Left ventricle myocardium superior (tissue), 1 donor: ENCODE measurements around the gene SF3B4. TPM values are rescaled to one million over a fixed set of nuclear protein-coding genes. Genes with fewer than 3 reads are reported as not detected.

Experiments used
- total RNA-seq: library from RNA; stranded (reverse); fragmentation: NEBNext Ultra II Directional; extraction: Animal tissue kit (Norgen Biotek cat#: 25700); gene quantifications from one replicate; pipeline ENCODE4 v1.2.1, GENCODE V29; 2021
- donor health status: DM: no; HTN: yes; CAD: no; lungs with severe emphysema.

The SF3B4 gene
- total RNA-seq, 1 donor from 2014 or later, result 27.4 TPM

Other genes starting within 250 kb of the SF3B4 start
- gene FCGR1A, start 145.1 kb downstream of the SF3B4 start, total RNA-seq, result 1.1 TPM
- gene BOLA1, start 28.2 kb downstream of the SF3B4 start, total RNA-seq, result 16.7 TPM
- 0.22 TPM for gene SV2A, start 10.0 kb downstream of the SF3B4 start, total RNA-seq
- gene MTMR11, start 9.1 kb upstream of the SF3B4 start, total RNA-seq, result 2.5 TPM
- 23.0 TPM for gene OTUD7B, start 82.9 kb upstream of the SF3B4 start, total RNA-seq
- 50.6 TPM for gene VPS45, start 140.0 kb upstream of the SF3B4 start, total RNA-seq
- gene PLEKHO1, start 222.1 kb upstream of the SF3B4 start, total RNA-seq, result 44.3 TPM